GM19240 (cell line): ENCODE results near the gene OVOL1.
A peak's percentile ranks its signal among the peaks of the same experiment; 100 is the strongest.

ENCODE experiments used
- DNase-seq: peaks from one replicate; pipeline ENCODE4 v3.0.0; 2011; ENCODE audit warnings: low spot score; ENCODE audit not compliant: insufficient read length

OVOL1 gene

DNA sequence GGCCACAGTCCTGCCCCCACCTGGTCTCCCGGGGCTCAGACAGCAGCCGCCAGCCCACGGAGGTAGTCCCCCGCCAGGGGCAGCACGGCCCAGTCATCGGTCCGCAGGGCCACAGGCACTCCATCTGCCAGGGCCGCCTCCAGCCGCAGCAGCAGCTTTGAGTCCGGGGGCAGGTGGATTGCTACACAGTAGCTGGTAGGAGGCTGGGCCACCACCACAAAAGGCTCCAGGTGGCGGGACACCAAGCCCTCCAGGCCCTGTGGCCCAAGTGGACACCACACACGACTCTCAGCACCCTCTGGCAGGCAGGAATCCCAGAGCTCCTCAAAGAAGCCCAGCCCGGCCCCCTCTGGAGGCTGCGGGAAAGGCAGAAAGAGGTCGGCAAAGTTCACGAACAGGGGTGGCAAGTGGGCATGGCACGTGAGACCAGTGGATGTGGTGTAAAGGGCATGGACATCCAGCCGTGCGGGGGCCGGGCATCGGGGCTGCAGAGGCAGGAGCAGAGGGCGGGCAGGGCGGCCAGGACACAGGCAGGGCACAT is 9.0 kb upstream of the OVOL1 start:
- no peak for DNase-seq

DNA sequence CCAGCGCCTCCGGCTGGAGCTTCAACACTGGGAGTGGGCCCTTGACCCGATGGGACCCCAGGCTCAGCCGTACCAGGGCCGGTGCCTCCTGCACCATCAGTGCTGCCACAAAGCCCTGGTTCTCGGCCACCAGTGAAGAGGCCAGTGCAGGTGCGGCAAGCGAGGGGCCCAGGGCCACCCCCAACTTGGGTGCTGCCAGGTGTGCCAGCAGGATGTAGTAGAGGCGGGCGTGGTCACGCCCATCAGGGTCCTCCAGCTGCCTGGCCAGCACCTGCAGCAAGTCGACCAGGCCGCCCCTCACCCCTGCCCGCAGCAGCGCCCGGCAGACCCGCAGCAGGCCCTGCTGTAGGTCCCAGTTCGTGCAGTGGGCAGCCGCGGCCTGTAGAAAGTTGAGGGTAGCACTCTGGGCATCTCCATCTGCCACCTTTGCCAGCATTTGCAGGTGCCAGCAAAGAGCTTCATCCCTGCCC is 8.4 kb upstream of the OVOL1 start:
- no peak for DNase-seq

DNA sequence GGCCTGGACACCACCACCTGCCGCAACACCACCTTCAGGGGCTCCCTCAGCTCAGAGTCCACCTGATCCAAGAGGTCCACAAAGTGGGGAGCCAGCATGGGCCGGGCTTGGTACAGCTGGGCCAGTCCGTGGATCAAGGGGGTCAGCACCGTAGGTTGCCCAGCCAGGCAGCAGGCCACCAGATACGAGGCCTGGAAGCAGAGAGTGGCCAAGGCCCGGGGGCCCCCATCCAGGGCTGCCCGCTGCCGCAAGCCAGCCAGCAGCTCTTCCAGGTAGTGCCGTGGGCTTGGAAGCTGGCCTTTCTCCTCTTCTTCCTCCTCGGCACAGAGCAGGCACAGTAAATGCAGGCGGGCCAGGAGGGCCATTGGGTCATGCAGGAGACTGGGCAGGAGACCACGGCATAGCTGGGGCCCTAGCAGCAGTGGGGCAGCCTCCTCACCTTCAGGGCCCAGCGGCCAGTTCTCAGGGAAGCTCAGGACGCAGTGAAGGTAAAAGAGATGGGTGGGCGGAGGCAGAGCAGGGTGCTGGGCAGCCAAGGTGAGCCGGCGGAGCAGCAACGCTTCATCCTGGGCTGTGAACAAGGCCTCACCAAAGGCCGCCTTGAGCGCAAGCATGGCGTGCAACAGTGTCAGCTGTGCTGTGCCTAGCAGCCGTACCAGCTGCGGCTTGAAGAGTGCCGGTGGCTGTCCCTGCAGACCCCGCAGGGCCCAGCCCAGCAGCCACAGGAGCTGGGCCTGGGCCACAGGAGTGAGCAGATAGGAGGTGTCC is 7.8 kb upstream of the OVOL1 start:
- DNase-seq, result no peak

DNA sequence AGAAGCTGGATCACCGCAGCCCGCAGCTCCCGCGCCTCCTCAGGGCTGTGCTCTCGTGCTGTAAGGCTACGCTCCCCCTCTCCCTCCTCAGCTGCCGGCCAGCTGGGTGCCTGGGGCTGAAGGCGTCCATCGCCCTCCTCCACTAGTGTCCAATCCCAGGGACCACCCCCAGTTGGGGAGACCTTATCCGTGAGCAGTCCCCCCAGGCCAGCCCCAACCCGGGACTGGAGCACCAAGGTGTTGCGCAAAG is 7.3 kb upstream of the OVOL1 start:
- DNase-seq, result no peak

DNA sequence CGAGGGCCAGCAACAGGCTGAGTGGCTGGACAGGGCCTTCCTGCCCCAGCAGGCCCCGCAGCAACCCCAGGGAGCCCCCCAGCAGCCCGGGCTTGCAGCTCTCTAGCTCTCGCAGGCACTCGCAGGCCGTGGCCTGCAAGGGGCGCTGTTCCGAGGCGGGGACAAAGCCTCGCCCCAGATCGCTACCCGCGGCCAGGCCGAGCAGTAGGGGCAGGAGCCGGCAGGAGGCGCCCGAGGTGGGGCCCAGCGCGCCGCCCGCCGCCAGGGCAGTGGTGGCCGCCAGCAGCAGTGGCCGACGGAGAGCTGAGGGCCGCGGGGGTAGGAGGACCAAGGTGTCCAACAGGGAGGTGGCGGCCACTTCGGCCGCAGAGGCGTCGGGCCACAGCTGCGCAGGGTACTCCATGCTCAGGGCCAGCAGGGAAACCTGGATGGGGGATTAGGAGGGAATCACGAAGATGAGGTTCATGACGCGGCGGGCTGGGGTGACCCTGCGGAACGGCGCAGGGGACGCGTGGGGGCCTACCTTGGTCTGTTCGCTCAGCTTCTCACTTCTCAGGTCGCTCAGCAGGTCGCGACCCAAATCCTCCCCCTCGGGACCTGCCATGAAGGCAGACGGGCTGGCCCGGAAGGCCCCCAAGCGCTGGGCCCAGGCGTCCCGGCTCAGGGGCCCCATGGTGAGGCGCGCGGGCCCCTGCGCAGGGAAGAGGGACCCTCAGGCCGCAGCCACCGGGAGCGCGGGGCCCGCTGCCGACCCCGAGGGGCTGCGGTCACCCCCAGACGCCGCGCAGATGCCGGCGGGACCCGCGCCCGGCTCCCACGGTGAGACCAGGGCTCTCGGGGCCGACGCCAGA is 6.7 kb upstream of the OVOL1 start:
- DNase-seq, result peak; percentile 79

DNA sequence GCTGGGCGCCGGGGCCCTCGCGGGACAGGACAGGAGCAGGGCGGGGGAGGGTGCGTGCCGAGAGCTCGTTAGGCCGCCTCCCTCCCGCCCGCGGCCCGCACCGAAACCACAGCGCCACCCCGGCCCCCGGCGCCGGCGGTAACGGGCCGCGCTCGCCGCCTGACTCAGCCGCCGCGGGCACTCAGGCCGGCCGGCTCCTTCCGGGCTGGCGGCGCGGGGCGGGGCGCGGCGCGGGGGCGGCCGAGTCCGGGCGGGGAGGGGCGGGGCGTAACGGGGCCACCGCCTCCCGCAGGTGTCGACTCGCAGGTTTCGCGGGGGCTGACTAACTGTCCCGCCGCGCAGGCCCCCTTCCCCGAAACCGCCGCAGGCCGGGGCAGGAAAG is 6.1 kb upstream of the OVOL1 start, which contains the start of gene AP5B1:
AP5B1 (minus strand) TSS at position 207 of the 382 bp plus-strand sequence. CDS start 385 bp downstream, outside the sequence.
- DNase-seq, result peak; percentile 84

DNA sequence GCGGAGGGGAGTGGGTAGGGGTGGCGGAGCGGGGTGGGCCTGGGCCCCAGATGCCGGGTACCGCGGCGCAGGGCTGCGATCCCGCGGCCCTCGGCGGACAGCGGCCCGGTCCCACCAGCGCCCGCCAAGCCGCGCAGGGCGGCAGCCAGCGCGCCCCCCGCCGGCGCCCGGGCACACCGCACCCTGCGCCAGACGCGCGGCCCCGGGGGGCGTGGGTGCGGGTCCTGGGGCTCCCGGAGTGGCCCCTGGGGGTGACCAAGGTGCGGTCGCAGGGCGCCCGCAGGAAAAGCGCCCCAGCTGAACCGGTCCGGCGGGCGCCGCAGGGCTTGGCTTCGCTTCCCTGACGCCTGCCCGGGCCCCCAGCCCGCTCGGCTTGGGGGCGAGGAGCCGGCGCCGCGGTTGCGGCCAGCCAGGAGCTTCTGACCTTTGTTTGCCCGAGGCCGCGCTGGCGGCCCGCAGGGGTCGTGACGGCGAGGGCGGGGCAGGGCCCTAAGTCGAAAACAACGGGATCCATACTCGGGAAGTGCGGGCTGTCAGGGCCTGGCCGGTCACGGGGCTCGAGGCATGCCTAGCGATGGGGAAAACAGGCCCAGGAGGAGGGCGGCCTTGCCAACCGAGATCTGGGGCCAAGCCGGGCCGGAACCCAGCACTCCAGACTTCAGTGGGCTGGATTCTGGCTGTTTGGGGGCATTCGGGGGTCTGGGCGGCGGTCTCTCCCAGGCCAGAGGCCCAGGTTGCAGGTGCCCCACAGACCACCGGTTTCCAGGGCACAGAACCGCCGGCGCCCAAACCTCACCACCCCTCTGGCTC is 5.5 kb upstream of the OVOL1 start:
- no peak for DNase-seq

DNA sequence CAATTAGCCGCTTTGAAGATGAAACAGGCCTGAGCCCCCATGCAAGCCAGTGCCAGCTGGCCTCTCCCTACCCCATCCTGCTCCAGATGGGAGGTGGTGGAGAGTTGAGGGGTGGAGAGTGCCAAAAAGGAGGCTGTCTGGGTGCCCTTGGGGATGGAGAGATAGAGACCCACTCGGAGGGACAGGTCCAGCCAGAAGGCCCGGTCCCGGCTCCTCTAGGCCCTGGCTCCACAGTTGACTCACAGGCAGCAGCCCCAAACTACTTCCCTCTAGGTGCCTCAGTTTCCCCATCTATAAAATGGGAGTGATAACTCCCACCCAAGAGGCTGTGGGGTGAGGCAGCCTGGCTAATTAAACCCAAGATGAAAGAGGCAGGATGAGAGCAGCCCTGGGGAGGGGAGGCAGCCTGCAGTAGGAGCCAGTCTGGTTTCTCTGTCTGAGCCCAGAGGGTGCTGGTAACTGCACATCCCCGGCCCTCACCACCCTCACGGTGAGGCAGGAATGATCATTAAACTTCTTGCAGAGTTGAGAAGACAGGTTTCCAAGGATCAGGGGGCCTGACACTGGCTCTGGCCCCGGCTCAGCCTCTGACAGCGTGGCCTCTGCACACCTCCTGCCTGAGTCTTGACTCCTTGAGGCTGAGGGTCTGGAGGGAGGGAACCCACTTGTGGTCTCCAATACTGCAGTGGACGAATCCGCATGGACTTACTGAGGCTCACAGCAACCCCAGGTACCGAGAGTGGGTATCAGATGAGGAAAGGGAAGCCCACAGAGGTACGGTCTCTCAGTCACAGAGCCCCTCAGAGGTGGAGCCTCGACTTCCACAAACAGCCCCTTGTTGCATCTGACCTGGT is 4.7 kb upstream of the OVOL1 start:
- DNase-seq, result no peak

DNA sequence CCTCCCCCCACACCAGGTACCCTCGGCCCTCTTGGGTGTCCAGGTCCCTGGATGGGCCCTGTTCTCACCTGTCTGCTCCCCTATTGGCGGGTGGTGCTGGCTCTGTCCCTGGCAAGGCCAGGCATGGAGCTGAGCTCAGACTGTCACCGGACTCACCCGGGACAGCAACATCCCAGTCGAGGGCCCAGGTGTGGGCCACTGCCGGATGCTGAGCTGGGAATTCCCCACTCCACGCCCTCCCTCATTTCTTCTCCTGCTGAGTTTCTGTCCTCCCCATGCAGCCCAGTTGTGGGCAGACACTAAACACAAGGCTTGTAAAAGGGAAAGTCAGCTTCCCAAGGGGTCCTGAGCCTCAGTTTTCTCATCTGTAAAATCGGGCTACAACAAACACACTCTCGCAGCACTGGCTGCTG is 4.0 kb upstream of the OVOL1 start:
- no peak for DNase-seq

DNA sequence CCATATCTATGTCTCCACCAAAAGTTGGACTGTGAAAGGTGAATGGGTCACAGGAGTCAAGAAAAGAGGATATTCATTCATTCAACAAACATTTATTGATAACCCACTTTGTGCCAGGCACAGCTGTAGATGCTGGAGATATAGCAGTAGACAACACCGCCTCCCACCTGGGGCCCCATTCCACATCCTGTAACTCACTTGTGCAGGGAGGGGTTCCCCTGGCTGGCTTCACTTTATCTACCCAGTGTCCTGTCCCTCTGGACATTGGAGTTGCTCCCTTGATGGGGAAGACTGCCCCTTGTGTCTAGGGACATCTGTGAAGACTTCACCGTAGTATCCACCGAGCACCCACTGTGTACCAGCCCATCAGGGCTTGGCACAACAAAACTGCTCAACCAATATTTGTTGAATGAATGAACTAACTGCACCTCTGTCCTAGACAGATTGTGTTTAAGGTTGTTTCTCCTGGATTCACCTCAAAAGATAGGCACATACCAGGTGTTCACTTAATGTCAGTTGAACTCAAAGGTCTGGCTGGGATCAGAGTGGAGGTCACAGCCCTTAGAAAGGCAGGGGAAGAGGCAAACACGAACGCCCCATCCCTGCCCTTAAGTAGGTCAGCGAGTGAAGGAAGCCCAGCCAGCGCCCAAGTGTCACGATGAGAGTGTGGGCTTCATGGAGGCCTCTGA is 1.4 kb upstream of the OVOL1 start:
- no peak for DNase-seq

DNA sequence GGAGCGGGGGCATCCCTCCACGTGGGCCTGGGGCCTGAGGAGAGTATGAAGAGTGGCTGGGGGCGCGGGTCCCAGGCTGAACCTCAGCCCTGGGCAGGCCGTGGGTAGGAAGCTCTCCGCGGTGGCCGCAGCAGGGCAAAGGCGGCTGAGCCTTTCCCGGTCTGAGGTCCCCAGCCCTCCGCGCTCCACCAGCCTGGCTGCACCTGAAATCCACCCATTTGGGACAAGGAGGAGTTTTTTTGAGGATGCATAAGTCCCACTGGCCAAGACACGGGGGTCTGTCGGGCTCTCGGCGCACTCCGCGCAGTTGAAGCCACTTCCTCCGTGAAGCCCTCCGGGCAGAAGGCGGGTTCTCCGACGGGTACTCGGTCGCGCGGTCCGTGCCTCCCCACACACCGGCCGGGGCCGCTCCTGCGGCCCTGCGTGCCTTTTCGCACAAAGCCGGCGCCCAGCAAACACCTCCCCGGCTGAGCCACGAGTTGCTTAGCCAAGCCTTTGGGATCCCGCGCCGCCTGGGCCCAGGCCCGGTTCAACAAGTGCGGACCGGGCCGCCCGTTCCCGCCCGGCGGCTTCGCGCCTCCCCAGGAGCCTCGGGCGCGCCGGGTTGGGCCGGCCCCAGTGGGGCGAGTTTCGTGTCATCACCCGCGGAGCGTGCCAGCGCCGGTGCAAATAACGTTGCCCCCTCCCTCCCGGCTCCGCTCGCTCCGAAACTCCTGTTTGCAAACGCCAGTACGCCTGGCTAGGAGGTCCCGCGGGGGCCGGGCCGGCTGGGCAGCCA is 666 bp upstream of the OVOL1 start:
- no peak for DNase-seq

DNA sequence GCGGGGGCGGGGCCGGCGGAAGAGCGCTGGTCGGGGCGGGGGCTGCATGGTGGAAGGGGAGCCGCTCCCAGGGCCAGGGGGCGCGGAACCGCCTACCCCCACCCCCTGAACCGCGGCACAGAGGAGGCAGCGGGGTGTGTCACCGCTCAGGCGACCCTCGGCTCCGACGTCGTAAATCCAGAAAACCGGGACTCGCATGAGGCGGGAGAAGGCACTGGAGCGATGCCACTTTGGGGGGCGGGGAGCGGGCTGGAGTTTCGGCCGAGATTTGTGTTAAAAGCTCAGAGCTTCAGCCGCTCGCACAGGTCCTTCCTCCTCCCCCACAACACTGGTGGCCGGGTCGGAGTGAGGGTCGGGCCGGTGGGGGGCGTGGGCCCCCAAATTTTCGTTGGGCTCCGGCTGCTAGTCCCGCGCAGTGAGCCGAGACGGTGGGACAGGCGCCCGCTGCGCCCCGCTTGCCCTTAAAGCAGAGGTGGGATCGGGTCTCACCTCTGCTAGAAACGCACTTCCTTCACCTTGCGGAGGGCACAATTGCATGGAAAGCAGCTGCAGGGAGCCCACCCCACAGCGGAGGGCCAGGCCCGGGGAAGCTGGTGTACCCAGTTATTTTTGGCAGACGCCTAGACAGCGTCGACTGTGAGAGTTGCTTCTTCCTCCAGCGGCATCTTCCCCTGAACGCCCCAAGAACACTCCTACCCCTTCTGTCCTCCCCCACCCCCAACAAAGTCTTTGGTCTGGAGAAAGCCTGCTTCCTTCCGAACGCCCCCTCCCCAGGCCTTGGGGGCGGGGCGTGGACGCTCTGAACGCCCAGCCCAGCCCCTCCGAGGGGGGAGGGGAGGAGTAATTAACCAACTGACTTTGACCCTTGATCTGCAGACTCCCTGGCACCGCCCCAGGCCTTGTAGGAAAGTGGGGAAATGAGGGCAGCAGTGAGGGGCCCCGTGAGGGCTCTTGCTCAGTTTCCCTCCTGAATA is 1.1 kb downstream of the OVOL1 start:
- DNase-seq, result no peak

DNA sequence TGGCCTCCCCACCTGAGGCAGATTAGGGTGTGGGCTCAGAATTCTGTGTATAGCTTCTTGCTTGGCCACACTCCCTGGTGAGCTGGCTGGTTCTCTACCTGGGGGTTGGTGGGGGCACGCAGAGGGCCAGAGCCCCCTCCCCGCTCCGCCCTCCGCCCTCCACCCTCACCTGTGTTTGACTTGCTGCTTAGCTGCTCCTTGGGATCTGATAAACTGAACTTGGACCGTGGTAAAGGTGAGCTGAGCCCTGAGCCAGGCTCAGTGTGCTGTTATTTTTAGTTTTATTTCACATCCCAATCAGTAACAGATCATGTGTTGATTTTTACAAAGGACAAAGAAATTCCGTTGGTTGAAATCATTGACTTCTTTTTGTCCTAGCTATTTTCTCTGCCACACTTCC is 2.0 kb downstream of the OVOL1 start:
- no peak for DNase-seq

DNA sequence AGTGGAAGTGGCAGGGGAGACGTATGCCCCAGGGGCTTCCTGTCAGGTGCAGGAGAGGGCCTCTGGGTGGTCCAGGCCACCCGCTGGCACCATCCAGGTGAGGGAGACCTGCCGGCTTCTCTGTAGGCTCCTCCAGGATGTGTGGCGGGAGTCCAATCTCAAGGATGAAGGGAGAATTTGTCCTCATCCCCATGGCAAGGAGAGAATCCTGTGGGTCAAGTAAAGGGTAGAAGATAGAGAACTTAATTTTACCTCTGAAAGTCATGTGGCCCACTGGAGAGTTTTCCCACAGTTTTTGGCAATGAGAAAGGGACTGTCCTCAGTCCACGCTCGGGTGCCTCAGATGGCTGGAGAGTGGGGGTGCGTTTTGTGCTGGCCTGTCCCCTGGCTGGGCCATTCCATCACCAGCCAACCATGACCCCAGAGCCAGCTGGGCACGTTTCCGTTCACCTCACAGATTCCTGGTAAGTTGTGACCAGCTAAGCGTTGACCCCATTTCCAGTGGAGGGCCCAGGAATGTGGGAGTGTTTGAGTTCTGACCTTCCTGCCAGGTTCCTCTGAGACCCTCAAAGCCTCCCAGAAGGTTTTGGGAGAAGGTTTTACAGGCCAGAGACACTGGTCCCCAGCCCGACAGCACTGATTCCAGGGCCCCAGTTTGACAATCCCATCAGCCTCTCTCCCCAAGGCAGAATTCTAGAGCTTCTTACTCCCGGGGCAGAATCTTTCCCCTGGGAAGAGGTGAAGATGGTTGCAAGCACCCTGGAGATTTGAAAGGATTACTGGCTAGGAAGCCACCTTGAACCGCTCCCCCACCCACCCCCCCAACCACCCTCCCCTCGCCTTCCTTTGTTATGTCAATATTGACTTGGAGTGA is 2.6 kb downstream of the OVOL1 start:
- no peak for DNase-seq

DNA sequence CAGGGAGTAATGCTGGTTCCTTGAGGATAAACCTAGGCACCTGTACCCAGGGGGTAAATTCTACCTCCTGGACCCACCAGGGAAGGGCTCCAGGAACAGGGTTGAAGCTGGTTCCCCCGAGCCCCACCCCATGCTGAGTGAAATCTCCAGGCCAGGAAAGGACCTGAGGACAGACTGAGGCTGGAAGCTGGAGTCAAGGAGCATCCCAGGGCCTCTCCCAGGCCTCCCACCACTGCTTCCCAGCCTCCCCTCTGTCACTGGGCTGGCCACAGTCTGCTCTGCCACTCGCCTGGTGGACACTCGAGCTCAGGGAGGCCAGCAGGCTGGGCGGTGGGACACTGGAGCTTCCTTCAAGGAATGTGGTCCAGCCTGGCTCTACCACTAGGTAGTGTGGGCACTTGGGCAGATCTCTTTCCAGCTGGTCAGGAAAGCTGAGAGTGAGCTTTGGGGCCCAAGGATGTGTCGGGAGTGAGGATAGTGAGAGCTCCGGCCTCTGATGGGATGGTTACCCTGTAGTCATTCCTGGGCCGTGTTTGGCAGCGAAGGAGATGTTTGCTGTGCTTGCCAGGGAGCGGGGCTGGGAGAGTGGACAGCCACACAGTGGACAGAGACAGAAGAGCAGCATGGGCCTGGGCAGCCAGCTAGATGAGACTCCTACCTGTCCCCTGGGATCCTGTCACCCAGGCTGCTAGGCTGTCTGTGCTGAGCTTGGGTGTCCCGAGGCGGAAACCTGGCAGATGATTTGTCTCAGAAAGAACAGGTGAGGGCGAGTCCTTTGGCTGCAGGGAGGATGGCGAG is 3.4 kb downstream of the OVOL1 start:
- DNase-seq, result no peak

DNA sequence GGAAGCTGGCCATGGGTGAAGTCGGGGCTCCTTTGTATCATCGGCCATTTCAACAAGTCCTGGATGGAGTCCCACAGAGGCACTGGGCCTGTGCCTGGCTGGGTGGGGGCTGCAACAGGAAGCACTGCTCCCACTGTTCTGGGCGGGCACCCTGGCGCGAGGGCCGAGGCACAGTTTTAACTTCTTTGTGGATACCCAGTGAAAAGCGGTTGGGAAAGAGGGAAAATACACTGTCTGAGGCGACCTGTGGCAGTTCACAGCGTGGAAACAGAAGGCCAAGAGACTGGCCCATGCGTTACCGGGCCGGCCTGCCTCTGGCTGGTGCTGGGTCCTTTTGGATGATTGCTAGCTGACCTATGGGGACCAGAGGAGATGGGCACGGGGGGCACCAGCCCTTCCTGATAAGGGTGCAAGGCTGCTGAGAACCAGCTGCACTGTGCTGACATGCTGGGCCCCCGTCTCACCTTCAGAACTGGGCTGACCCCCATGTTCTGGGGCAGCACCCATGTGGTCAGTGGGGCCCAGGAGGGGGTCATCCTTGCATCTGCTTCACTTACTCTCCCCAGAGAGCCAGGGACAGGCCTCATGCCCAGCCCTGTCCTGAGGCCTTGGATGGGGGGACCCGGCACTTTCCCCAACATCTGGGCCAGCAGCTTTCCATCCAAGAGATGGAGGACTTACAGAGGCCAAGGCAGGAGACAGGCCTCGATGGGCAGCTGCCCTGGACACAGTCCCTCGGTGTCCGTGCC is 4.2 kb downstream of the OVOL1 start:
- DNase-seq, result no peak
